Left ventricle myocardium inferior (tissue), 1 donor: ENCODE measurements around the gene ZNF101. TPM values are rescaled to one million over a fixed set of nuclear protein-coding genes. Genes with fewer than 3 reads are reported as not detected.
"Not testable (repeated sequence)": the region's sequence is repeated elsewhere in the genome, so short reads cannot be mapped to it uniquely, and the experiment has no call there.

Experiments
- DNase-seq: peaks from one replicate; pipeline ENCODE4 v3.0.0-alpha.2; 2020
- H3K27ac ChIP-seq: fragments of 200-600 bp; replicated peaks from 2 replicates; pipeline ENCODE4 v1.8.0; 2021
- H3K27me3 ChIP-seq: fragments of 200-600 bp; 2 replicates; pipeline ENCODE4 v1.8.0; 2021; ENCODE audit warnings: low read depth
- H3K36me3 ChIP-seq: fragments of 200-600 bp; 2 replicates; pipeline ENCODE4 v1.8.0; 2021
- H3K4me1 ChIP-seq: fragments of 200-600 bp; 2 replicates; pipeline ENCODE4 v1.8.0; 2021
- H3K4me3 ChIP-seq: fragments of 200-600 bp; 2 replicates; pipeline ENCODE4 v1.8.0; 2021; ENCODE audit warnings: mild to moderate bottlenecking, moderate library complexity
- H3K9me3 ChIP-seq: fragments of 200-600 bp; replicated peaks from 2 replicates; pipeline ENCODE4 v1.8.0; 2021
- CTCF ChIP-seq: fragments of 200-600 bp; IDR thresholded peaks from 2 replicates; pipeline ENCODE4 v1.8.0; 2021; ENCODE audit warnings: antibody characterized with exemption, mild to moderate bottlenecking, borderline replicate concordance
- intact Hi-C: fragments of 100-400 bp; cut with micrococcal nuclease; formaldehyde crosslinking; loops from one replicate; pipeline ENCODE4 v1.11.0; 2022
- total RNA-seq: library from RNA; stranded (reverse); fragmentation: NEBNext Ultra II Directional; extraction: Animal tissue kit (Norgen Biotek cat#: 25700); gene quantifications from one replicate; pipeline ENCODE4 v1.2.1, GENCODE V29; 2021
- donor health status: DM: no; HTN: yes; CAD: no; lungs with severe emphysema.

ZNF101 gene
- total RNA-seq, 1 donor from 2014 or later: 4.2 TPM

- intact Hi-C loops: no loop called here
- Histone ChIP-seq H3K27me3 (no peaks in the 10 kb centered on the region), H3K27ac (no peak overlapping the region), H3K9me3 (no peaks in the 10 kb centered on the region), H3K4me3 (peak overlapping the region; percentile 79), H3K4me1 (peaks cover 23% of the 10 kb centered on the region), H3K36me3 (peaks cover 18% of the 10 kb centered on the region)
- no peak for DNase-seq
- no peak for TF ChIP-seq CTCF
These were observed 1.5 kb downstream of the ZNF101 start for GRCh38 chr19:19670070-19670551.

- TF ChIP-seq CTCF: no peak
- no peaks in the 10 kb centered on the region for H3K9me3 ChIP-seq
- DNase-seq: no peak
- peaks cover 23% of the 10 kb centered on the region for H3K4me1 ChIP-seq
- H3K36me3 ChIP-seq: peaks cover 38% of the 10 kb centered on the region
- H3K4me3 ChIP-seq: no peak overlapping the region
- intact Hi-C loops: no loop called here
- no peaks in the 10 kb centered on the region for H3K27me3 ChIP-seq
- no peak overlapping the region for H3K27ac ChIP-seq
These were observed 4.2 kb downstream of the ZNF101 start for GRCh38 chr19:19672816-19673215.

GRCh38 chr19:19674315-19674714 is 5.7 kb downstream of the ZNF101 start:
- H3K4me1 ChIP-seq: peaks cover 11% of the 10 kb centered on the region
- TF ChIP-seq CTCF: no peak
- no peak overlapping the region for H3K4me3 ChIP-seq
- intact Hi-C loops: no loop called here
- H3K36me3 ChIP-seq: peaks cover 53% of the 10 kb centered on the region
- no peak overlapping the region for H3K27ac ChIP-seq
- no peak for DNase-seq
- H3K27me3 ChIP-seq: no peaks in the 10 kb centered on the region
- H3K9me3 ChIP-seq: peaks cover 10% of the 10 kb centered on the region

GRCh38 chr19:19677579-19677978 is 8.9 kb downstream of the ZNF101 start:
- H3K36me3 ChIP-seq: peaks cover 86% of the 10 kb centered on the region
- H3K27me3 ChIP-seq: no peaks in the 10 kb centered on the region
- no peak overlapping the region for H3K4me3 ChIP-seq
- intact Hi-C loops: no loop called here
- no peaks in the 10 kb centered on the region for H3K4me1 ChIP-seq
- peaks cover 39% of the 10 kb centered on the region for H3K9me3 ChIP-seq
- H3K27ac ChIP-seq: no peak overlapping the region
- TF ChIP-seq CTCF: no peak
- no peak for DNase-seq

GRCh38 chr19:19679176-19680073 is 10.8 kb downstream of the ZNF101 start:
- Histone ChIP-seq H3K4me1 (no peaks in the 10 kb centered on the region), H3K36me3 (peaks cover 78% of the 10 kb centered on the region), H3K27me3 (no peaks in the 10 kb centered on the region), H3K4me3 (no peak overlapping the region), H3K9me3 (peaks cover 52% of the 10 kb centered on the region), H3K27ac (no peak overlapping the region)
- intact Hi-C loops: no loop called here
- TF ChIP-seq CTCF: no peak
- no peak for DNase-seq

- H3K27ac ChIP-seq, intact Hi-C loops, H3K27me3 ChIP-seq, DNase-seq, H3K4me1 ChIP-seq, H3K4me3 ChIP-seq: not testable (repeated sequence)
- Histone ChIP-seq H3K36me3 (peaks cover 36% of the 10 kb centered on the region), H3K9me3 (peaks cover 51% of the 10 kb centered on the region)
These were observed 17.5 kb downstream of the ZNF101 start for GRCh38 chr19:19686119-19686518.
